Panc1 (cell line): ENCODE data around the gene KCTD13.

ENCODE experiments used
- POLR2AphosphoS5 ChIP-seq: IDR thresholded peaks from 2 replicates; pipeline ENCODE4 v1.6.1; 2012; ENCODE audit warnings: mild to moderate bottlenecking, low read depth, low read length, moderate library complexity
- TCF7L2 ChIP-seq: IDR thresholded peaks from 2 replicates; pipeline ENCODE4 v1.6.1; 2011; ENCODE audit warnings: mild to moderate bottlenecking, low read depth, low read length, inconsistent platforms
- TF ChIP-seq, protein P1 (sequence below): fragments of 450-650 bp; IDR thresholded peaks from 2 replicates; pipeline ENCODE4 v1.5.1; 2017; ENCODE audit warnings: mild to moderate bottlenecking
- TF ChIP-seq, protein P2 (sequence below), 2 experiments: IDR thresholded peaks; 2 replicates each; pipeline ENCODE4 v1.6.1; 2011 to 2012; ENCODE audit warnings: low read depth in 2 of 2, control low read depth in 1 of 2, low read length in 1 of 2, mild to moderate bottlenecking in 1 of 2, moderate library complexity in 1 of 2; ENCODE audit not compliant: insufficient read depth in 1 of 2

- TF ChIP-seq, protein P1, sequence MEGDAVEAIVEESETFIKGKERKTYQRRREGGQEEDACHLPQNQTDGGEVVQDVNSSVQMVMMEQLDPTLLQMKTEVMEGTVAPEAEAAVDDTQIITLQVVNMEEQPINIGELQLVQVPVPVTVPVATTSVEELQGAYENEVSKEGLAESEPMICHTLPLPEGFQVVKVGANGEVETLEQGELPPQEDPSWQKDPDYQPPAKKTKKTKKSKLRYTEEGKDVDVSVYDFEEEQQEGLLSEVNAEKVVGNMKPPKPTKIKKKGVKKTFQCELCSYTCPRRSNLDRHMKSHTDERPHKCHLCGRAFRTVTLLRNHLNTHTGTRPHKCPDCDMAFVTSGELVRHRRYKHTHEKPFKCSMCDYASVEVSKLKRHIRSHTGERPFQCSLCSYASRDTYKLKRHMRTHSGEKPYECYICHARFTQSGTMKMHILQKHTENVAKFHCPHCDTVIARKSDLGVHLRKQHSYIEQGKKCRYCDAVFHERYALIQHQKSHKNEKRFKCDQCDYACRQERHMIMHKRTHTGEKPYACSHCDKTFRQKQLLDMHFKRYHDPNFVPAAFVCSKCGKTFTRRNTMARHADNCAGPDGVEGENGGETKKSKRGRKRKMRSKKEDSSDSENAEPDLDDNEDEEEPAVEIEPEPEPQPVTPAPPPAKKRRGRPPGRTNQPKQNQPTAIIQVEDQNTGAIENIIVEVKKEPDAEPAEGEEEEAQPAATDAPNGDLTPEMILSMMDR = no peak
- TF ChIP-seq POLR2AphosphoS5 (no peak), TCF7L2 (no peak)
- TF ChIP-seq, protein P2, sequence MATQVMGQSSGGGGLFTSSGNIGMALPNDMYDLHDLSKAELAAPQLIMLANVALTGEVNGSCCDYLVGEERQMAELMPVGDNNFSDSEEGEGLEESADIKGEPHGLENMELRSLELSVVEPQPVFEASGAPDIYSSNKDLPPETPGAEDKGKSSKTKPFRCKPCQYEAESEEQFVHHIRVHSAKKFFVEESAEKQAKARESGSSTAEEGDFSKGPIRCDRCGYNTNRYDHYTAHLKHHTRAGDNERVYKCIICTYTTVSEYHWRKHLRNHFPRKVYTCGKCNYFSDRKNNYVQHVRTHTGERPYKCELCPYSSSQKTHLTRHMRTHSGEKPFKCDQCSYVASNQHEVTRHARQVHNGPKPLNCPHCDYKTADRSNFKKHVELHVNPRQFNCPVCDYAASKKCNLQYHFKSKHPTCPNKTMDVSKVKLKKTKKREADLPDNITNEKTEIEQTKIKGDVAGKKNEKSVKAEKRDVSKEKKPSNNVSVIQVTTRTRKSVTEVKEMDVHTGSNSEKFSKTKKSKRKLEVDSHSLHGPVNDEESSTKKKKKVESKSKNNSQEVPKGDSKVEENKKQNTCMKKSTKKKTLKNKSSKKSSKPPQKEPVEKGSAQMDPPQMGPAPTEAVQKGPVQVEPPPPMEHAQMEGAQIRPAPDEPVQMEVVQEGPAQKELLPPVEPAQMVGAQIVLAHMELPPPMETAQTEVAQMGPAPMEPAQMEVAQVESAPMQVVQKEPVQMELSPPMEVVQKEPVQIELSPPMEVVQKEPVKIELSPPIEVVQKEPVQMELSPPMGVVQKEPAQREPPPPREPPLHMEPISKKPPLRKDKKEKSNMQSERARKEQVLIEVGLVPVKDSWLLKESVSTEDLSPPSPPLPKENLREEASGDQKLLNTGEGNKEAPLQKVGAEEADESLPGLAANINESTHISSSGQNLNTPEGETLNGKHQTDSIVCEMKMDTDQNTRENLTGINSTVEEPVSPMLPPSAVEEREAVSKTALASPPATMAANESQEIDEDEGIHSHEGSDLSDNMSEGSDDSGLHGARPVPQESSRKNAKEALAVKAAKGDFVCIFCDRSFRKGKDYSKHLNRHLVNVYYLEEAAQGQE (IDR thresholded peaks at IDR 0.05; ENCODE audit: insufficient read depth in 1 of 2, low read depth in 2 of 2, low read length in 1 of 2) = no peak
Observed at GRCh38 chr16:29972500-29972899, 46.5 kb upstream of the KCTD13 start.
